Measurements from ENCODE around the gene FRMD1. TPM values are rescaled to one million over a fixed set of nuclear protein-coding genes. Genes with fewer than 3 reads are reported as not detected.

The FRMD1 gene
- total RNA-seq, 4 donors from 2014 or later: 0.13 TPM; not detected in 3

DNA sequence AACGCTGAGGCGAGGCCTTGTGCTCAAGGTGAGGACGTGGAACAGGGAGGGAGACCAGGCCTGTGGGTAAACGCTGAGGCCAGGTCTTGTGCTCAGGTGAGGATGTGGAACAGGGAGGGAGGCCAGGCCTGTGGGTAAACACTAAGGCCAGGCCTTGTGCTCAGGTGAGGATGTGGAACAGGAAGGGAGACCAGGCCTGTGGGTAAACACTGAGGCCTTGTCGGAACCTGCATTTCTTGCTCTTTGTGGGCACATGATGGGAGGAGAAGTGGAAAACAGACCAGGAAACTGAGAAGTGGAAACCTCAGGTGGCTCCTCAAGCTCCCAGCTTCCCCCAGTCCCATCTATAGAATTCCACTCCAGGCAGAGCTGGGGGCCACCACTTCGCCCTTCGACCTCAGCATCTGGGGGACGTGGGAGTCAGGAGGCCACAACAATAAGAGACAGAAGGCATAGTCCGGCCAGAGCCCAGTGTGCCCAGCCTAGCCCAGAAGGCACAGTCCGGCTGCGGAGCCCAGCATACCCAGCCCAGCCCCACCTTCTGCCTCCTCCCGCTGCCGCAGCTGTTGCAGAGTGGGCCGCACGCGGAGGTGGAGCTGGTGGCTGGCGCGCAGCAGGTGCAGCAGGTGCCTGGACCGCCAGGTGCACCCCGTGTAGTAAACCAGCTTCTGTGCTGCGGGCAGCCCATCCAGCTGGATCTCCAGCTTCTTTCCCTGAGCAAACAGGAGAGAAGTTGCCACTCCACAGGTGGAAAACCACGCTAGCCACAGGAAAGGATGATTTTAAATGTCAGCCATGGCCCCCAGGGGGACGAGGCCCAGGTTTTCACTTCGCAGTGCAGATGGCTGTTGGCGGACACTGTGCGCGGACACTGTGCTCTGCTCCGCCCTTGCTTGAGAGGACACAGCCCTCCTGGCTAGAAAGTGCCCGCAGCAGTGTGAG is 17.5 kb downstream of the FRMD1 start:
- Histone ChIP-seq H3K36me3 (no peaks in the 10 kb centered on the region), H3K4me1 (no peaks in the 10 kb centered on the region), H3K4me3 (replicated peaks in 1 of 3) (no peak overlapping the region), H3K9me3 (no peaks in the 10 kb centered on the region), H3K27me3 (no peaks in the 10 kb centered on the region), H3K27ac (no peak overlapping the region)
- TF ChIP-seq POLR2A (IDR thresholded peaks at IDR 0.05): no peak
- TF ChIP-seq, protein P1, sequence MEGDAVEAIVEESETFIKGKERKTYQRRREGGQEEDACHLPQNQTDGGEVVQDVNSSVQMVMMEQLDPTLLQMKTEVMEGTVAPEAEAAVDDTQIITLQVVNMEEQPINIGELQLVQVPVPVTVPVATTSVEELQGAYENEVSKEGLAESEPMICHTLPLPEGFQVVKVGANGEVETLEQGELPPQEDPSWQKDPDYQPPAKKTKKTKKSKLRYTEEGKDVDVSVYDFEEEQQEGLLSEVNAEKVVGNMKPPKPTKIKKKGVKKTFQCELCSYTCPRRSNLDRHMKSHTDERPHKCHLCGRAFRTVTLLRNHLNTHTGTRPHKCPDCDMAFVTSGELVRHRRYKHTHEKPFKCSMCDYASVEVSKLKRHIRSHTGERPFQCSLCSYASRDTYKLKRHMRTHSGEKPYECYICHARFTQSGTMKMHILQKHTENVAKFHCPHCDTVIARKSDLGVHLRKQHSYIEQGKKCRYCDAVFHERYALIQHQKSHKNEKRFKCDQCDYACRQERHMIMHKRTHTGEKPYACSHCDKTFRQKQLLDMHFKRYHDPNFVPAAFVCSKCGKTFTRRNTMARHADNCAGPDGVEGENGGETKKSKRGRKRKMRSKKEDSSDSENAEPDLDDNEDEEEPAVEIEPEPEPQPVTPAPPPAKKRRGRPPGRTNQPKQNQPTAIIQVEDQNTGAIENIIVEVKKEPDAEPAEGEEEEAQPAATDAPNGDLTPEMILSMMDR (IDR thresholded peaks at IDR 0.05): no peak
- no peak for DNase-seq
- WGBS, 2 donors: 90 to 91% methylated on average over 14 to 21 of the region's 29 CpGs
- intact Hi-C loops (cut with DNase I): no loop called here

DNA sequence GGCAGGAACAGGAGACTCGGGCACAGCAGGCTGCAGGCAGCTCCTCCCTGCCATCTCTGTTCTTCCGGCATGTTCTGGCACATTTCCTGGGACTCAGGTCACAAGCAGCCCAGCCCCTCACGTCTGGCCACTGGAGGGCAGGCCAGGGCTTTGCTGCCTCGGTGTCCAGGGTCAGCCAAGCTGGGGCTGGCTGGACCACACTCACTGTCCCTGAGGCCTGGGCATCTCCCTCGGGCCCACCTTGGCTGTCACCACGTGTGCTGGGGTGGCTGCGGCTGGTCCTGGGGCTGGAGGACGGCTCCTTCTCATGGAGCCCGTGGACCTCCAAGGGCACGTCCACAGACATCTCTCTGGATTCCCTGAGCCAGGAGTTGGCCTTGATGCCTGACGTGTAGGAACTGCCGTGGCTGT is 18.5 kb downstream of the FRMD1 start:
- H3K9me3 ChIP-seq: no peaks in the 10 kb centered on the region
- TF ChIP-seq POLR2A (IDR thresholded peaks at IDR 0.05): no peak
- TF ChIP-seq, protein P1 (IDR thresholded peaks at IDR 0.05): peak in 3 of 6 experiments; percentile 12 to 25 (median 24)
- no peak overlapping the region for H3K4me3 ChIP-seq (replicated peaks in 1 of 3)
- H3K27me3 ChIP-seq: no peaks in the 10 kb centered on the region
- intact Hi-C loops (cut with DNase I): no loop called here
- H3K36me3 ChIP-seq: no peaks in the 10 kb centered on the region
- DNase-seq: peak; percentile 17 to 24
- H3K4me1 ChIP-seq: no peaks in the 10 kb centered on the region
- H3K27ac ChIP-seq: no peak overlapping the region
- 60 to 74% methylated on average over 6 to 8 of the region's 12 CpGs for WGBS, 2 donors

DNA sequence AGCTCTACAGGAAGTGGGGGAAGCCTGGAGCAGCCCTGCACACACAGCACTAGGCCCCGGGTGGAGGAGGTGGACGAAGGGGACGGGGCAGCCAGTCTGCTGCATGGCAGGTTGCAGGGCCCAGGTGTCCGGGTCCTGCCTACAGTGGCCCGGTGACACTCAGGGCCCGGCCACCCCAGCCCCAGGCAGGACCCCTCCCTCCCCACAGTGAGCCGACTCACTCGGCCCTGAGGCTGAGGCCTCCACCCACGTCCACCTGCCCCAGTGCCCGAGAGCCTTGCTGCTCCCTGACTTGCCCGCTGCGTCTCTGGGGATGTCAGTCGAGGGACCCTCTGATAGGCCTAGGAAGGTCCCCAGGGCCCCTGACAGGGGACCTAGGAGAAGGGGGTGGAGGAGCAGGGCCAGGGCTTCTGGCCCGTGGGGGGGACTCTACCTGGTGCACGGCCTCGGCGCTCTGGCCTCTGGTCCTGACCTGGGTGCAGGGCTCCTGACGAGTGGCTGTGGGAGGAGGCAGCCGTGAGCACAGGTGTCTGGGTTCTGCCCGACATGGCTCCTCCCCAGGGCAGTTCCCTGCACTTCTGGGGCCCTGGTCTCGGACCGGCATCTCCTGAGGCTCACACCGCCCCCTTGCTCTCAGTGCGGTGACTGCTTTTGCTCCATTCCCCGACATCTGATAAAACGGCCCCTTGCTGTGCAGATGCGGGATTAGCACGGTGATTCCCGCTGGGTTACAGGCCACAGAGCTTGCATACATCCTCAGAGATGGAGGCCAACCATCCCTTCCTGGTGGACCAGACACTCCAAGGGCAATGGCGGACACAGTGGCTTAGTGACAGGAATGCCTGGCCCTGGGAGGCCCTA is 20.1 kb downstream of the FRMD1 start:
- Histone ChIP-seq H3K9me3 (no peaks in the 10 kb centered on the region), H3K4me1 (peaks cover 0 to 11% of the 10 kb centered on the region in 2 donors), H3K27ac (no peak overlapping the region), H3K36me3 (no peaks in the 10 kb centered on the region), H3K4me3 (replicated peaks in 1 of 3) (no peak overlapping the region), H3K27me3 (no peaks in the 10 kb centered on the region)
- 80 to 92% methylated on average over 19 to 20 of the region's 30 CpGs for WGBS, 2 donors
- intact Hi-C loops (cut with DNase I): no loop called here
- TF ChIP-seq POLR2A (IDR thresholded peaks at IDR 0.05): no peak
- TF ChIP-seq, protein P1 (IDR thresholded peaks at IDR 0.05): no peak
- no peak for DNase-seq

DNA sequence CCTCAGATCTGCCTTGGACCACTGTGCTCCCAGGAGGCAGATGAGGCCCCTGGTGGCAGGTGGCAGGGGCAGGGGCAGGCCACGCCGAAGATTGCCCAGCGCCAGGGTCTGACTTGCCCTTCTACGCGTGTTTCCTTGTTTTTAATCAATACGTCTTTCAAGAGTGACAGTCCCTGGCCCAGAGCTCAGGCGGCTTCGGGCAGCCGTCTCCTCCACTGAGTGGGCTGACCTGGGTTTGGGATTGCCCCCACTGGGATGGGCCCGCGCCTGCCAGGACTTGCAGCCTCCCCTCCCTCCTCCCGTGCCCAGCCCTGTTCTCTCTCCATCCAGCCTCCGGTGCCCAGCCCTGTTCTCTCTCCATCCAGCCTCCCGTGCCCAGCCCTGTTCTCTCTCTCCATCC is 21.2 kb downstream of the FRMD1 start:
- 95% methylated on average over 14 of the region's 14 CpGs for WGBS, 2 donors
- TF ChIP-seq, protein P1 (IDR thresholded peaks at IDR 0.05): no peak
- TF ChIP-seq POLR2A (IDR thresholded peaks at IDR 0.05): no peak
- H3K4me3 ChIP-seq (replicated peaks in 1 of 3): no peak overlapping the region
- no peak for DNase-seq
- no peaks in the 10 kb centered on the region for H3K27me3 ChIP-seq
- no peaks in the 10 kb centered on the region for H3K9me3 ChIP-seq
- intact Hi-C loops (cut with DNase I): no loop called here
- H3K36me3 ChIP-seq: no peaks in the 10 kb centered on the region
- H3K27ac ChIP-seq: no peak overlapping the region
- peaks cover 0 to 12% of the 10 kb centered on the region in 2 donors for H3K4me1 ChIP-seq
